NCI-H1417 (cell line): ENCODE data around the gene FAP.

ENCODE experiments used
- DNase-seq, 3 experiments: peaks; one replicate each; lab custom pipeline; 2025; lab: John Stamatoyannopoulos, UW

The FAP gene

GRCh38 chr2:162242586-162243280 lies 512 bp downstream of the FAP start:
- DNase-seq: no peak

- DNase-seq: no peak
Observed at GRCh38 chr2:162241571-162241970, 1.7 kb downstream of the FAP start.

- DNase-seq: no peak
Observed at GRCh38 chr2:162234620-162235462, 8.4 kb downstream of the FAP start.

GRCh38 chr2:162233197-162233596 lies 10.0 kb downstream of the FAP start:
- no peak for DNase-seq

GRCh38 chr2:162232671-162233070 lies 10.6 kb downstream of the FAP start:
- no peak for DNase-seq

- DNase-seq: no peak
Observed at GRCh38 chr2:162232027-162232426, 11.2 kb downstream of the FAP start.

GRCh38 chr2:162230761-162231160 lies 12.5 kb downstream of the FAP start:
- no peak for DNase-seq

- DNase-seq: no peak
Observed at GRCh38 chr2:162226836-162227235, 16.4 kb downstream of the FAP start.

- DNase-seq: peak in 1 of 3 experiments; percentile 10
Observed at GRCh38 chr2:162221064-162221463, 22.2 kb downstream of the FAP start.

GRCh38 chr2:162220368-162220767 lies 22.9 kb downstream of the FAP start:
- DNase-seq: no peak

- no peak for DNase-seq
Observed at GRCh38 chr2:162219426-162219825, 23.8 kb downstream of the FAP start.

GRCh38 chr2:162217598-162217997 lies 25.6 kb downstream of the FAP start:
- no peak for DNase-seq

- DNase-seq: peak in 1 of 3 experiments; percentile 27
Observed at GRCh38 chr2:162215162-162215561, 28.1 kb downstream of the FAP start.

- no peak for DNase-seq
Observed at GRCh38 chr2:162212366-162212765, 30.9 kb downstream of the FAP start.

- peak in 1 of 3 experiments; percentile 0 for DNase-seq
Observed at GRCh38 chr2:162211732-162212131, 31.5 kb downstream of the FAP start.

- no peak for DNase-seq
Observed at GRCh38 chr2:162210385-162210784, 32.9 kb downstream of the FAP start.

- no peak for DNase-seq
Observed at GRCh38 chr2:162202203-162202602, 41.0 kb downstream of the FAP start.

- DNase-seq: no peak
Observed at GRCh38 chr2:162200636-162201035, 42.6 kb downstream of the FAP start.

- DNase-seq: no peak
Observed at GRCh38 chr2:162199913-162200312, 43.3 kb downstream of the FAP start.

- no peak for DNase-seq
Observed at GRCh38 chr2:162198239-162198638, 45.0 kb downstream of the FAP start.

- no peak for DNase-seq
Observed at GRCh38 chr2:162197069-162197825, 46.0 kb downstream of the FAP start.

- no peak for DNase-seq
Observed at GRCh38 chr2:162196638-162197037, 46.6 kb downstream of the FAP start.

GRCh38 chr2:162188451-162188850 lies 54.8 kb downstream of the FAP start:
- no peak for DNase-seq
